GM18868 (cell line): ENCODE results near the gene TMEM52B.
A peak's percentile ranks its signal among the peaks of the same experiment; 100 is the strongest.
"Not testable (repeated sequence)": the region's sequence is repeated elsewhere in the genome, so short reads cannot be mapped to it uniquely, and the experiment has no call there.

Source experiments
- ATAC-seq: cut with Tn5 transposase; IDR thresholded peaks from one replicate; pipeline ENCODE4 v1.9.1; 2021; ENCODE audit warnings: mild to moderate bottlenecking, moderate library complexity; ENCODE audit not compliant: unreplicated experiment

The TMEM52B gene

DNA sequence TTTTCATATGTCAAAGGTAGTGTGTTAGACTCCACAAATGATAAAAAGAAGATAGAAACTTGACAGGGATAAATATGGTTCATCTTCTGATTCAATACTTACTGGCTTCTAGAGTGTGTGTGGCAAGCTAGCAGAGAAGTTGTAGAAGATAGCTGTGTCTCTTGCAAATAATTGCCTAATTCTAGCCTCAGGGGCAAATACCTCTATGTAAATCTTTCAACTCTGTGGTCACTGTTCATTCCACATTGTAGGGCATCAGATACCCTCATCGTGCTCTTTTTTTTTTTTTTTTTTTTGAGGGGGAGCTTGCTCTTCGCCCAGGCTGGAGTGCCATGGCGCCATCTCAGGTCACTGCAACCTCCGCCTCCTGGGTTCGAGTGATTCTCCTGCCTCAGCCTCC is 8.6 kb upstream of the TMEM52B start:
- ATAC-seq: no peak

DNA sequence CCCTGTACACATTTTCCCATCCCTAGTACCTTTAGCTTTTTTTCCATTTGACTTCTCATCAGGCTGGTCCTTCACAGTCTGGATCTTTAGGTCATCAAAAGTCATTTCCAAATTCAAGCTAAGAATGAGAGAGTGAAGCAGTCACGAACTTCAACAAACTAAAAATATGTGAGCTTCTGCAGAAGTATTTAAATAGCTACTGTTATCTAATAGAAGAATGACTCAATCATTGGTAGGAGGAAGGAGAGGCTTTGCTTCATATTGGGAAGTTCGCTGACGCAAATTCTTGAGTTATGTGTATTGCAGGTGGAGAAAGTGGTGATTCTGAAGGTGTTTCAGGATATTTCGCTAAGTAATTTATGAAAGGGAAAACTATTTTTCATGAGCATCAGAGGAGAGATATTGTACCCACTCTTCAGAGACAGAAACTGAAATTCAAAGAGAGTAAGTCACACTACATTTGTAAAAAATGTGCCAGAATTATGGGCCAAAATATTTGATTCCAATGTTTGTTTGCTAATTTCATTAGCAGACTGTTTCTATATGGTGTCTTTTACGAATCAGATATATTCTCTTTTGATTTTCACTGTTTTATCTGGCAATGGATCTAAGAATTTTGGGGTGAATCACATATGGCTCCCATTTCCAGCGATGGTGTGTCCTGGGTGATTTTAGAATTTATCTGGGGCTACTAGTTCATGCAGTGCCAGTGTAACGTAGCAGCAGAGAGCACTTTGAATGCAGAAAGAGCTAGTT is 6.7 kb upstream of the TMEM52B start, which contains the start of gene OLR1:
TSS of gene OLR1 (minus strand) at position 160 of the 756 bp plus-strand sequence. CDS start at position 105, 55 bp downstream.
- no peak for ATAC-seq

DNA sequence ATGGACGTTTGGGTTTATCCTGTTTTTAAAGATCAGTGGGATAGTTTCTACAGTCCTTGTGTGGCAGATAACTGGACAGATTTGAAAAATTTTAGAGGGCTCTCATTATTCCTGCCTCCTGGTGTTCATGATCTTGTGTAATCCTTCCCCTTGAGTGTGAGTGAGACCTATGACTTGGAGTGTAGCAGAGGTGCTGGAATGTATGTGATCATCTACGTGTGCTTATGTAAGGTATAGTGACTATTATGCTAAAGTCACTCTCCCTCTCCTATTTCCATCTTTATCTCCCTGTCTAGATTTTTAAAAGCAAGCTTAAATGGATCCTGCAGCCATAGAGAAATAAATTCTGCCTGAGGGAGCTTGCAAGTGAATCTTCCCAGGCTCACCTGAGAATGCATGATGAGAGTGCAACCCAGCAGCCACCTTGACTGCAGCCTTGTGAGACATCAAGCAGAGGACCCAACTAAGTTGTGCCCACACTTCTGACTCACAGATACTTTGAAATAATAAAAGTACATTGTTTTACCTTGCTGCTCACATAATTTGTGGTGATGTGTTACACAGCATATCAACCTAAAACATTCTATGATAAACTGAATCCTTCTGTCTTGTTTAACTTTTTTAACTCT is 3.7 kb upstream of the TMEM52B start:
- ATAC-seq: no peak

DNA sequence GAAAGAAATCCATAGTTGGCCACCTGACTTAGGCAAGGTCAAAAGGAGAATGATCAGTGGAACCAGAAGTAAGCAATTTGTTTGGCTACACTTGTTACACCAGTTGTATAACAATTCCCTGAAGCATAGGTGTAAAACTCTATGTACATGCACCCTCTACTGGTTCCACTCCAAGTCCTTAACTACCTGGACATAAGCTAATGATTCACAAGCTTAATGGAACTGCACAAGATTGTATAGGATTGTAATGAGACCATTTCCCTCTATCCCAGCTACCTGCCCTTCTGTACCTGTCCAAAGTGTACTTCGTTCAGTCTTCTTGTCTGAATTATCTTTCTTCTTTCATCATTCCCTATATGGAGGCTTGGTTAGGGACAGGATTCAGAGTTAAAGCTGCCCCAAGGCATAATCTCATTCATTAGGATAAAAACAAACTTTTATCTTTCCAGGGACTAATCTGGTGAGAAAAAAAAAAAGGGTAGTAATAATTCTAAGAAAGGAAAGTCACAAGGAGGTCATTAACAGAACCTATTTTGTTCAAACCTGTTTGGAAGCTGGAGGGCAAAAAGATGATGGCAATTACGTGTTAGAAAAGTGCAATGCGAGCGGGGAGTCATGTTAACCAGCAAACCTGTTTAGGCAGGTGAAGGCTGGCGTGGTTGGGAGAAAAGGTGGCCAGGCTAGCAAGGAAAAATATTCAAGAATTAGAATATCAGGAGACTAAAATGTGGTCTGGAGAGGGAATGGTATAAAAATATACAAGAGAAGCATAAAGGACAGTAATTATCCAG is 2.8 kb upstream of the TMEM52B start:
- no peak for ATAC-seq

DNA sequence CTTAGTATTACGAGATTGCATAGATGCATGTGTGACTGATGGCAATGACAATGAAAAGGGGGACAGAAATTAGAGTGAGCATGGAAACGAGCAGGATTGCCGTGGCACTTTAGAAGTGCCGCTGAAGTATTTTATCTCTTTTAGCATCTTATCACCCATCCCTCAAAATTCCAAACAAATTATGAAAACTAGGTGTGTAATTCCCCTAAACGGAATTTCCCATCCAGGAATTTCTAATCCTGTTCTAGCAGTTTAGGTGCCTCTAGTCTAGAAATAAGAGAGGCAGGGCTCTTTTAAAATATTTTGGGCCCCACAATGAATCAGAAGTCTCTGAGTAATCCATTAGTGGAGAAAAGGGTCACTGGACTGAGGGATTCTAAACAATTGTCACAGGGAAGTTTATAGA is 947 bp downstream of the TMEM52B start:
- no peak for ATAC-seq

DNA sequence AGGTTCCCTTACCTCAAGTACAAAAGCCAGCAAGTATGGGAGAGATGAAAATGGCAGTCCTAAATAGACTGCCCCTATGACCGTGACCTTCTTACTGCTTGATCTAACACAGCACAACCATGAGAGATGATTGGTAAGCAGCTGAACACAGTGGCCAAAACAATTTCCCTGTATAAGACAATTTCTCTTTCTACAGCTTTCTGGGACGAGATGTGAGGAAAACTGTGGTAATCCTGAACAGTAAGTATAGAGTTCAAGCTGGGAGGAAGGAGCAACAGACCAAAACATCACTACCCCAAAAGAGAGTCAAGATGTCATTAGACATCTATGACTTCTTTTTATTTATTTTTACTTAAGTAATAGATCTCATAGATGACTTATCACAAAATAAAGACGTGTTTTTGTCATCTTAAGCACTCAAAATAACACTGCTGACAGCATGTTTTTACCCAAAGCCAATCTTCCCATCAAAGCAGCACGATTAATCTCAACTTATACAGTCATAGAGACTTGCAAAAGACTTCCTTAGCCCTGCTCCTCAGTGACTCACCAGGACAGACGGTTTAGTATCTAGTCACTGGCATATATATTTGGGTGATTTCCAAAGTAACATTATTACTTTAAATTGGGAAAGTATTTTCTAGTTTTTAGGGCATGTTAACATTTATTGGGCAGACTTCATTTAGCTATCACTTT is 3.7 kb downstream of the TMEM52B start:
- ATAC-seq: no peak

DNA sequence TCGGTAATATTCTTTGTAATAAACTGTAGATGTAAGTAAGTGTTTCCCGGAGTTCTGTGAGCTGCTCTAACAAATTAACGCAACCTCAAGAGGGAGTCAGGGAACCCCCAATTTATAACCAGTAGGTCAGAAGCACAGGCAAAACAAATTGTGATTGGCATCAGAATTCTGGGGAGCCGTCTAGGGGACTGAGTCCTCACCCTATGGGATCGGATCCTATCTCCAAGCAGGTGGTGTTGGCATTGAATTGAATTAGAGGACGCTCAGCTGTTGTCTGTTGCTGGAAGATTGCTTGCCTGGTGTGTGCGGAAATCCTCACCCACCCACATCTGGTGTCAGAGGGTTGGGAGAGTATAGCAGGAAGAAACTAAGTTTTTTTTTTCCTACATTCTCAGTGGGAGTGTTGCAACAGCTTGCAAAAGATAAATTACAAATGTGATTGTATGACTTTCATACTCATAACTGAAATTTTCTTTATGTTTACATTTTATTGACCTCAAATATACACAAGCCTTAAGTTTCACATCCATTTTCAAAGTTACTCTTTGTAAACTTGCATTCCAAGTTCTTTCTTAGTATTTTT is 5.5 kb downstream of the TMEM52B start:
- no peak for ATAC-seq

DNA sequence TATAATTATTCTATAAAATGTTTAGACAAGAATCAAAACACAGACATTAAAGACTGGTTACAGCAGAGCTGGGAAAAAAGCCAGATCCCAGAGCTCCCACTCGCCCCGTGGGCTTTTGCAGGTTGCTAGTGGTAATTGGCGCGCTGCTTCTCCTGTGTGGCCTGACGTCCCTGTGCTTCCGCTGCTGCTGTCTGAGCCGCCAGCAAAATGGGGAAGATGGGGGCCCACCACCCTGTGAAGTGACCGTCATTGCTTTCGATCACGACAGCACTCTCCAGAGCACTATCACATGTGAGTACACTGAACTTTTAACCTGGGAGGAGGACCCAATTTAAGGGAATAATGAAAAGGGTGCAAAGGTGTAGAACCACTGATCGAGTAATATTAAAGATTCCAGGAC is 7.5 kb downstream of the TMEM52B start:
- no peak for ATAC-seq

DNA sequence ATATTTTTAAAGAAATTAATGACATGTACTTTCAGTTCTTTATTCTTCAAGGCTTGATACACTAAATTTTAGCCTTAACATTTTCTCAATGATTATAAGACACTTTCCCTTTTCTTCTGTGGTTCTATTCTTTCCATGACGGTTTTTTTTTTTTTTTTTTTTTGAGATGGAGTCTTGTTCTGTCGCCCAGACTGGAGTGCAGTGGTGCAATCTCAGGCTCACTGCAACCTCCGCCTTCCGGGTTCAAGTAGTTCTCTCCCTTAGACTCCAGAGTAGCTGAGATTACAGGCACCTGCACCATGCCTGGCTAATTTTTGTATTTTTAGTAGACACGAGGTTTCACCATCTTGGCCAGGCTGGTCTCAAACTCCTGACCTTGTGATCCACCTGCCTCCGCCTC is 8.1 kb downstream of the TMEM52B start:
- ATAC-seq: not testable (repeated sequence)

DNA sequence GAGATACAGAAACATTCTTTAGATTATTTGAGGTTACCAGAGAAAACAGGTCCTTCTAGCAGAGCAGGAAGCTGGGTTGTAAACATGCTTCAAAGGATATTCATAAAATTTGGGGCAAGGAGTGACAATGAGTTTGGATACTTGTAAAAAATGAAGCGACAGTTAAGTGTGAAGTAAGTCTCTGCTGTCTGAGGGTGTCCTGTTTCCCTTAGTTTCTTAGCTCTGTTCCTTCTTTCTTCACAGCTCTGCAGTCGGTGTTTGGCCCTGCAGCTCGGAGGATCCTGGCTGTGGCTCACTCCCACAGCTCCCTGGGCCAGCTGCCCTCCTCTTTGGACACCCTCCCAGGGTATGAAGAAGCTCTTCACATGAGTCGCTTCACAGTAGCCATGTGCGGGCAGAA is 10.8 kb downstream of the TMEM52B start:
- ATAC-seq: no peak

DNA sequence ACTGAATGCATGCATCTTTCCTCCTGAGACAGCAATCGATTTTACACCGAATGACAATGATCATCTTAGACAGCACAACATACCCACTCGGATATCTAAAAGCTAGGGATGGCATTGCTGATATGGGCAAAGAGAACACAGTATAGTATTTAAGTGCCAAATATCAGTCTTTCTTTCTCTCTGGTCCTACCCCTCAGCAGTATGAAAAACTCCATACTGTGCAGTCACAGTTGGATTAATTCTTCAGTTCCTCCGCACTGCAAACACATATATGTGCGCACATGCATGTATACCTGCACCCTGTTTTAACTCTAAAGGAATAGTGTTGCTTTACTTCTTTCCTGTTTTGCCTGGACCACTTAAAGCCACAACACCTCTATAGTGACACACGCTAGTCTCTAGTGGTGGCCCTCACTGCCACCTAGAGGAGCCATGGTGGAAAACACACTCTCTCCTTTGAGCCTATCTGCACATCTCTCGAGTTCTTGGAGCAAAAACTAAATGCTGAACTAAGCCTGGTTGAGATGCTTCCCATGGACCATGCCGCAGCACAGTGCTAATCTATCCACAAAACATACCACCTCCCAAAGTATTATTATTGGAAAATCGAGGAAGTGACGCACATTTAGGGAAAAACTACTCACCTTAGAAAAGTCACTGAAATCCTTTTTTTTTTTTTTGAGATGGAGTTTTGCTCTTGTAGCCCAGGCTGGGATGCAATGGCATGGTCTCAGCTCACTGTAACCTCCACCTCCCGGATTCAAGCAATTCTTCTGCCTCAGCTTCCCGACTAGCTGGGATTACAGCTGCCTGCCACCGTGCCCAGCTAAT is 11.9 kb downstream of the TMEM52B start:
- ATAC-seq: peak; percentile 95

DNA sequence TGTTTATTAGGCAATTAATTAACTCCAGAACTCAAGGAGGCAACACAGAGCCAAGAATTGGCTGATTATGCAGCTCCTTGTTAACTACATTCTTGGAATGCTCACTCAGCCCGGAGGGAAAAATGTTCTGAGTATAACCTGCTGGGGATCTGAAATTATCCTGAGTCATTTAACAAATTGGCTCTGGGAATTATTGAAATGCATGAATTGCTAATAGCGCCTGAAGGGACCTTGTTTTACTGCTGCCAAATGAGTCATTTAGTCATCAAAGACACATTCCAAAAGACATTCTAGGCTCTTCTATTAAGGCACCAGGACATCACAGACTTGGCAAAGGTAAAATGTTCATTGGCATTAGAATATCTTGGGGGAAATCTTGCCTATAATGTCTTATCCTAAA is 13.0 kb downstream of the TMEM52B start:
- ATAC-seq: no peak

DNA sequence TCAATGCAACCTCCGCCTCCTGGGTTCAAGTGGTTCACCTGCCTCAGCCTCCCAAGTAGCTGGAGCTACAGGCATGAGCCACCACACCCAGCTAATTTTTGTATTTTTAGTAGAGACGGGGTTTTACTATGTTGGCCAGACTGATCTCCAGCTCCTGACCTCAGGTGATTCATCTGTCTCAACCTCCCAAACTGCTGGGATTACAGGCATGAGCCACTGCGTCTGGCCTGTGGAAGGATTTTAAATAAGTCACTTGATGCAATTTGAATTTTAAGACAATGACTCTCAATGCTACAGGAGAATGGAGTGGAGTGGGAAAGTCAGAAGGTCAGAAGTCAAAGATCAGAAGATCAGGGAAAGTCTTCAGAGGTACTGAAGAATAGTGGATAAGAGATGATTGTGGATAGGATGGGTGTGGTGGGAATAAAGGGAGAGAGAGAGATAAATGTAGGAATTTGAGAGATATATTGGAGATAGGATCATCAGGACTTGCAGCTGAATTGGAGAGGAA is 15.4 kb downstream of the TMEM52B start:
- ATAC-seq: no peak

DNA sequence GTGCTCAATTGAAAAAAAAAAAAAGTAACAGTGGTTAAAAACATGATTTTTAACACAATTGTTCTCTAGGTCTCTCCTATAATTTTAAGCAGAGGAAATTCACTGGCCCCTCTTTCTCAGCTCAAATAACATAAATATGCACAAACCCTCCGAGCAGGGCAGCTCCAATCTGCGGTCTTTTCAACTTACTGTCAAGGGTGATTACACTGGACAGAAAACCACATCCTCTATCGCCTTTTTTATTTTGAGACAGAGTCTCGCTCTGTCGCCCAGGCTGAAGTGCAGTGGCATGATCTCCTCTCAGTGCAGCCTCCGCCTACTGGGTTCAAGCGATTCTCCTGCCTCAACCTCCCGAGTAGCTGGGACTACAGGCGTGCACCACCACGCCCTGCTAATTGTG is 17.4 kb downstream of the TMEM52B start:
- ATAC-seq: peak; percentile 95

DNA sequence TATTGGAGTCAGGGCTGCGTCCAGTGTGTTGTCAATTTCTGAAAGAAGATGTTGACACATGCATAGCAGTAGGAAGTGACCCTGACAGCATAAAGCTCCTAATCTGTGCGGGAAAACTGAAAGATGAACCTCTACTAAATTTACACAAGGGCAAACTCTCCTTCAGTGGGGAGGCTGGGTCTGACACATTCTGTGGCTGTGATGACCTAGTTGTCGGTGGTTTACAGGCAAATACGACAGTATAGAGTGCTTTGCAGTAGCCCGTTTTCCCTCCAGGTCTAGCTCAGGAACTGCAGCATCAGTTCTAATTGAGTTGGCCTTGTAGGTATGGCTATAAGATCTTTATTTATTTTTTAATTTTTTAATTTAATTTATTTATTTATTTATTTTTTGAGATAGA is 19.0 kb downstream of the TMEM52B start:
- no peak for ATAC-seq

DNA sequence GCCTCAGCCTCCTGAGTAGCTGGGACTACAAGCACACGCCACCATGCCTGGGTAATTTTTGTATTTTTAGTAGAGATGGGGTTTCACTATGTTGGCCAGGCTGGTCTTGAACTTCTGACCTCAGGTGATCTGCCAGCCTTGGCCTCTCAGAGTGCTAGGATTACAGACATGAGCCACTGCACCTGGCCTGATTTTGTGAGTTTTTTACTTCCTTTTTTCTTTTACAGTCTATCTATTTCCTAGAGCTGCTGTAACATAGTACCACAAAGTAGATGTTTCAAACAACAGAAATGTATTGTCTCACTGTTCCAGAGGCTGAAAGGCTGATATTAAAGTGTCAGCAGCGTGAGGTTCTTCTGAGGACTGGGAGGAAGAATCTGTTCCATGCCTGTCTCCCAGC is 25.7 kb downstream of the TMEM52B start:
- not testable (repeated sequence) for ATAC-seq

DNA sequence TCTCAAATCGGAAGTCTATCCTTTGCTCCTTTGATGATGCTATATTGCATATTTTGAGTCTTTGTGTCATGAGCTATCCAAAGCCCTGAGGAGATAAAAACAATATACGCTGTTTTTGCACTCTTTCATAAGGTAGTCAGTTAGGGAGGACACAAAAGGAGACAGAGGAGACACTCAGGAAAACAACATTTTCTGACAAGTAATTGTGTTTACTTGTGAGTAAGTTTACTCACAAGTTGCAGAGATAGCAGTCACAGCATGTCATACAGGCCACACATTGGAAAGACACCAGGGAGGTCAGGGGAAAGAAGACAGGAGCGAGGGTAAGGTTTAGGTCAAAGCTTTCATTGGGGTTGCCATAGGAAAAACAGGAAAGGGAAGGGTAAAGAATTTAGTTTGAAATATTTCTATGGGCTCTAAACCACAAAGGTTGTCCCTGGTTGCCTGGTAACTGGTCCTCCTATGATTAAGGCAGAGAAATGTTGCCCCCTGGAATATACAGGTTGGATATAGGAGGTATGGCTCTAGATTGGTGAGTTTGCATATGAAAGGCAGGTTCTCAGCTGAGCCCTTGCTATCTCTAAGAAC is 26.5 kb downstream of the TMEM52B start:
- no peak for ATAC-seq

DNA sequence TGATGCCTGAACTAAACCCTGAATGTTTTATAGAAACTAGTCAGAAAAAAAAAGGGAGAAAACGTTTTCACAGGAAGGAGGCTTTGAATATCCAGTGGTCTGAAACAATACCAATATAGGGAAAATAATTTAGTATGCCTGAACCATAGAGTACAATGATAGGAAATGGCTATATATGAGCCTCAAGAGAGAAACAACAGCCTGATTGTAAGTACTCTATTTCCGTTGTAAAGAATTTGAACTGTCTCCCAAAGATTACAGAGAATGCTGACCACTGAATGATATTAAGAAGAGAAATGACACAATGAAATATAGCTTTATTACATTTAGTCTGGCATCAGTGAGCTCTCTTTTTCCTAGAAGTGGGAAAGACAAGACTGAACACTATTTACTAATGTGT is 28.3 kb downstream of the TMEM52B start:
- no peak for ATAC-seq

DNA sequence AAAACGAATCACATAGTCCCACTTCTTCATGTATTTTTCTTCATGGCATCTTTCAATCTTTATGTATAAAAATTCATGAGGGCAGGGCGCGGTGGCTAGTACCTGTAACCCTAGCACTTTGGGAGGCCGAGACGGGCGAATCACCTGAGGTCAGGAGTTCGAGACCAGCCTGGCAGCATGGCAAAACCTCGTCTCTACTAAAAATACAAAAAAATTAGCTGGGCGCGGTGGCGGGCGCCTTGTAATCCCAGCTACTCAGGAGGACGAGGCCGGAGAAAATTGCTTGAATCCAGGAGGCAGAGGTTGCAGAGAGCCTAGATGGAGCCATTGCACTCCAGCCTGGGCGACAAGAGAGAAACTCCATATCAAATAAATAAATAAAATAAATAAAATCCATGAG is 31.4 kb downstream of the TMEM52B start:
- no peak for ATAC-seq
